GM10847 (cell line): ENCODE data around the gene C2orf81.

Source experiments
- POLR2A ChIP-seq: IDR thresholded peaks from 2 replicates; pipeline ENCODE4 v1.6.1; 2011; ENCODE audit not compliant: insufficient read length; ENCODE audit errors: extremely low read depth

C2orf81 gene

GRCh38 chr2:74427551-74427950, 6.1 kb upstream of the C2orf81 start:
- no peak for TF ChIP-seq POLR2A

- TF ChIP-seq POLR2A, result no peak
Observed at GRCh38 chr2:74426181-74426758, 4.9 kb upstream of the C2orf81 start.

GRCh38 chr2:74425523-74425922, 4.1 kb upstream of the C2orf81 start:
- TF ChIP-seq POLR2A, result no peak

- TF ChIP-seq POLR2A, result no peak
Observed at GRCh38 chr2:74424995-74425406, 3.6 kb upstream of the C2orf81 start.

GRCh38 chr2:74424139-74424992, 2.9 kb upstream of the C2orf81 start:
- TF ChIP-seq POLR2A, result no peak

DNA sequence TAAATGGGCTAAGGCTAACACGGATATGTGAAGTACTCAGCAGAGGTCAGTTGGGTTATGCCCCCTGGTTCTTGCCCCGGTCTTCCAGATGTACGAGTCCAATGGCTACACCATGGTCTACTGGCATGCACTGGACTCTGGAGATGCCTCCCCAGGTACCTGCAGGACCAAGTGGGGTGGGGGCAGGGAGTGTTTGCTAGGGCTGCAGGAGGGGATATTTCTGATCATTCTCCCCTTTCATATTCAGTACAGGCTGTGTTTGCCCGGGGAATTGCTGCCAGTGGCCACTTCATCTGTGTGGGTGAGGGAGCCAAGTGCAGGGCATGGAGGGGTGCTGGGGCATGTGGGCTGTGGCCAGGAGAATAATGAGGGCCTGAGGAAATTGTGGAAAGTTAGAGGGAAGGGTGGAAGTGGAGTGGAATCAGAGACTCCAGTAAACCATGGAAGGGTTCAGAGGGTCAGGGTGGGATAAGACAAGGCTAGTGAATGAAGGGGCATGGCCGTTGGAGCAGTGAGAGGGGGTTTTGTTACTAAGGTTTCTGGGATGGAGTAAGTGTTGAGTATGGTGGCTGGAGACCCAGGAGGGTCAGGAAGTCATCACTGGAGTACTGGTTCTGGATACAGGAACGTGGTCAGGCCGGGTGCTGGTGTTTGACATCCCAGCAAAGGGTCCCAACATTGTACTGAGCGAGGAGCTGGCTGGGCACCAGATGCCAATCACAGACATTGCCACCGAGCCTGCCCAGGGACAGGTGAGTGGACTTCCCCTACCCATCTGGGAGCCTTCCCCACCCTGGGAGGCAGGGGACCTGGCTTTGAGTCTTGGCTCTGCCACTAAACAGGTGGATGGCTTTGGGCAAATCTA, 2.0 kb upstream of the C2orf81 start:
- no peak for TF ChIP-seq POLR2A

DNA sequence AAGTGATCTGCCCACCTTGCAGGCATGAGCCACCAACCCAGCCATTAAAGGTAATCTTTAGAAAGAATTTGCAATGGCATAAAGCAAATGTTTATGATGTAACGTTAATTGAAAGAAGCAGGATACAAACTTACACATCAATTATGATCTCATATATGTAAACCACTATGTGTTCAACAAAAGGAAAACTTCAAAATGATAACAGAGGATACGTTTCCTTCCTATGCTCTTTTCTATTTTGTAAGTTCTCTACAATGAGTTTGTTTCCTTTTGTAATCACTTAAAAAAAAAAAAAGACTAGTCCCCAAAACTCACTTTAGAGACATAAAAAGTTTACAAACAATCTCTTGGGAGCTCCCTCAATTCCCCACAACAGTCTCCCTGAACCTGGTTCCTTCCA, 1.4 kb downstream of the C2orf81 start:
- no peak for TF ChIP-seq POLR2A

DNA sequence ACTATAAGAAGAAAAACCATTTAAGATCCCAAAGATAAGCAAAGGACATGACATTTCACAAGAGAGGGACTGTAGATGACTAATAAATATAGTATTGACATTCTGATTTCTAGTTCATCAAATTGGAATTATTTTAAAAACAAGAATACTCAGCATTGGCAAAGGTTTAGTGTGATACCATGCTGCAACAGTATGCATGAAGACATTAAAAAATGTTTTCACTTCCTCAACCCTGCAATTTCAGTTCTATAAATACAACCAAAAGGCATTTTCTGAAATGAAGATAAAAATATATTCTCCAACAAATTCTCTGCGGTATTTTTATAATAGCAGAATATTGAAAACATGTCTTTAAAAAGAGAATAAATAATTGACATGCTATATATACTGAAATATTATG, 2.1 kb downstream of the C2orf81 start:
- TF ChIP-seq POLR2A, result no peak

GRCh38 chr2:74418312-74418711, 3.1 kb downstream of the C2orf81 start:
- TF ChIP-seq POLR2A, result no peak

DNA sequence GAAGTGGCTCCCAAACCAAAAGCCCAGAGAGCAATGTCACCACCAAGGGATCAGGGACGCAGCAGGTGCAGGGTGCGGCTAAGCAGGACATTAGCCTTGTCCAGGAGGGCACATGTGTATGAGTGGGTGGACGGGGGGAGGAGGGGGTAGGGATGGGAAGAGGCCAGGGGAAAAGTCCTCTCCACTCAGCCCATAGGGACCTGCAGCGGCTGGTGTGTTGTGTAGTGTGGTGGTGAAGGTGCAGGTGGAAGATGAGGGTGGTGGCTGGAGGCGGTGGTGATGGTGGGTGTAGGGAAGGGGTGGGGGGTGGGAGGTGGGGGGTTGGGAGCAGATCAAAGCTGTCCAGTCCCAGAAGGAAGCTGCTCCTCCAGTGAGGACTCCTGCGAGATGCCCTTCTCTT, 3.7 kb downstream of the C2orf81 start:
- TF ChIP-seq POLR2A, result no peak

GRCh38 chr2:74417197-74417596, 4.2 kb downstream of the C2orf81 start:
- TF ChIP-seq POLR2A, result no peak

GRCh38 chr2:74416778-74417177, 4.6 kb downstream of the C2orf81 start:
- TF ChIP-seq POLR2A, result no peak

- TF ChIP-seq POLR2A, result no peak
Observed at GRCh38 chr2:74415762-74416395, 5.5 kb downstream of the C2orf81 start.

GRCh38 chr2:74414881-74415761, 6.3 kb downstream of the C2orf81 start:
- TF ChIP-seq POLR2A, result no peak
